GM23248 (cell line): ENCODE measurements around the gene CDKAL1. TPM values are rescaled to one million over a fixed set of nuclear protein-coding genes. Genes with fewer than 3 reads are reported as not detected.
A peak's percentile ranks its signal among the peaks of the same experiment; 100 is the strongest.

Source experiments
- DNase-seq: peaks from one replicate; pipeline ENCODE4 v3.0.0-alpha.2; 2015
- H2AFZ ChIP-seq: fragments of 200-600 bp; sonication (generic); 2 replicates; pipeline ENCODE4 v1.6.1; 2016; ENCODE audit warnings: antibody characterized with exemption
- H3F3A ChIP-seq: fragments of 200-600 bp; sonication (generic); 2 replicates; pipeline ENCODE4 v1.6.1; 2016; ENCODE audit warnings: mild to moderate bottlenecking, antibody characterized with exemption, mixed run types; ENCODE audit not compliant: insufficient read depth
- H3K27ac ChIP-seq: fragments of 200-600 bp; sonication (generic); 2 replicates; pipeline ENCODE4 v1.5.1; 2016; ENCODE audit warnings: mild to moderate bottlenecking
- H3K27me3 ChIP-seq: fragments of 200-600 bp; sonication (generic); replicated peaks from 2 replicates; pipeline ENCODE4 v1.6.1; 2016; ENCODE audit warnings: mild to moderate bottlenecking; ENCODE audit not compliant: insufficient read depth
- H3K36me3 ChIP-seq: fragments of 200-600 bp; sonication (generic); 2 replicates; pipeline ENCODE4 v1.6.1; 2016; ENCODE audit warnings: low read depth, mild to moderate bottlenecking
- H3K4me1 ChIP-seq: fragments of 200-600 bp; sonication (generic); 2 replicates; pipeline ENCODE4 v1.6.1; 2016; ENCODE audit warnings: mild to moderate bottlenecking; ENCODE audit not compliant: insufficient read depth
- H3K4me2 ChIP-seq: fragments of 200-600 bp; sonication (generic); one replicate; pipeline ENCODE4 v1.6.1; 2016; ENCODE audit warnings: mild to moderate bottlenecking; ENCODE audit not compliant: unreplicated experiment
- H3K4me3 ChIP-seq: fragments of 200-600 bp; sonication (generic); 2 replicates; pipeline ENCODE4 v1.5.1; 2016; ENCODE audit warnings: mild to moderate bottlenecking
- H3K79me2 ChIP-seq: fragments of 200-600 bp; sonication (generic); 2 replicates; pipeline ENCODE4 v1.6.1; 2016; ENCODE audit warnings: mild to moderate bottlenecking; ENCODE audit not compliant: insufficient read depth
- H3K9ac ChIP-seq: fragments of 200-600 bp; sonication (generic); 2 replicates; pipeline ENCODE4 v1.6.1; 2016; ENCODE audit warnings: mild to moderate bottlenecking
- H3K9me2 ChIP-seq: fragments of 200-600 bp; sonication (generic); 2 replicates; pipeline ENCODE4 v1.6.1; 2016; ENCODE audit warnings: mixed run types, mild to moderate bottlenecking, moderate library complexity; ENCODE audit not compliant: insufficient read depth
- H3K9me3 ChIP-seq: fragments of 200-600 bp; sonication (generic); one replicate; pipeline ENCODE4 v1.6.1; 2017; ENCODE audit warnings: low read depth
- H4K20me1 ChIP-seq: fragments of 200-600 bp; sonication (generic); 2 replicates; pipeline ENCODE4 v1.6.0; 2016; ENCODE audit not compliant: insufficient read depth
- EZH2 ChIP-seq: fragments of 200-600 bp; sonication (generic); IDR thresholded peaks from 2 replicates; pipeline ENCODE4 v1.6.1; 2018; ENCODE audit warnings: antibody characterized with exemption, mild to moderate bottlenecking; ENCODE audit not compliant: insufficient read depth, poor library complexity, severe bottlenecking
- EZH2phosphoT487 ChIP-seq: fragments of 200-600 bp; sonication (generic); IDR thresholded peaks from 2 replicates; pipeline ENCODE4 v1.6.1; 2018; ENCODE audit warnings: antibody characterized with exemption, moderate library complexity, mild to moderate bottlenecking, low read depth; ENCODE audit not compliant: insufficient read depth
- WGBS, 2 experiments: methylation state at CpG; one replicate each; pipeline ENCODE4 v1.1.6; 2015 to 2017; ENCODE audit warnings: low lambda C conversion rate in 2 of 2, low coverage in 1 of 2; ENCODE audit errors: missing lambda C conversion rate in 2 of 2; 5-methylcytosine and 5-hydroxymethylcytosine counted together
- in situ Hi-C: fragments of 300-500 bp; cut with MboI; formaldehyde crosslinking; loops from 2 replicates; pipeline ENCODE4 v1.15.0; 2020
- polyA plus RNA-seq: library from polyadenylated mRNA; unstranded; fragments of >200 nt; fragmentation: Nextera tagmentation; extraction: Ambion mirVana; gene quantifications from 2 replicates; pipeline ENCODE4 v1.2.1, GENCODE V29; 2016
- total RNA-seq: library from RNA; depleted of rRNA; stranded (reverse); fragments of >200 nt; shearing (Covaris generic); gene quantifications from 2 replicates; pipeline ENCODE4 v1.2.3, GENCODE V29; 2014

Gene CDKAL1
- total and polyA plus RNA-seq, 2 experiments from 2014 or later: 7.5 to 10.8 TPM

DNA sequence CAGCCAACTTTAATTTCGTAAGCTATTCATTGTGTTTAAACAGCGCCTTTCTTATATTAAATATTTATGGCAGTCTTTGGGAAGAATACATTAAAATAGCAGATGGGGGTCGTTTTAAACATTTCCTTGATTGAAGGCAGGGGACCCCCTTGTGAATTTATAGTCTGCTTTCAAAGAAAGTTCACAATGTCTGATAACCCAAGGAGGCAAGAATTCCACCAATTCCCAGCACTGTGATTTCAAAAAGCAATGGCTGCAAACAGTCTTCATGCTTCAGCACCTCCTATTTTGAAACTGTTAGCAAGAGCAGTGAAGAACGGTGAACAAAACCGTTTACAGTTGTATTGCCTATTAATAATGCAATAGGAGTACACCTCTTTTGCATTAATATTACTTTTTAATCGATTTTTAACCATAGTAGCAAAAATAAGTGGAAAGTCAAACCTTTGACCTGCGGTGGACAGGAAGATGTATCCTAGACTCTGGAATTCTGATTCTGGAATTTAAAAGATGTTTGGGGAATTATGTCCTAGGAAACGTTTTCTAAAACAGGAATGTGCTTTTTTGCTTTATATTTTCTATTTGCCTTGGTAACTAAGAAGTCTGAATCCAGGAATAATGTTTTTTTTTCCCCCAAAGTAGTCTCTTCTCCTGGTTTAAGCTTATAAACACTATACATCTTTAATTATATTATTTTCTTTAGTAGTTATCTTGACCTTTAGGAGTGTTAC, 393.0 kb downstream of the CDKAL1 start:
- Histone ChIP-seq H3K79me2 (no peaks in the 10 kb centered on the region), H3K4me2 (no peak overlapping the region), H3K4me1 (0 out of 2 replicates have a peak, but pooled peaks cover 4% of the 10 kb centered on the region), H3K9me2 (no peaks in the 10 kb centered on the region), H3F3A (no peaks in the 10 kb centered on the region), H3K27me3 (no peaks in the 10 kb centered on the region), H2AFZ (no peak overlapping the region), H3K36me3 (no peaks in the 10 kb centered on the region), H4K20me1 (no peaks in the 10 kb centered on the region), H3K9ac (no peak overlapping the region), H3K4me3 (no peak overlapping the region), H3K27ac (no peak overlapping the region), H3K9me3 (no peaks in the 10 kb centered on the region)
- TF ChIP-seq EZH2phosphoT487: no peak
- TF ChIP-seq EZH2: no peak
- no peak for DNase-seq
- in situ Hi-C loops: no loop called here
- WGBS, 2 experiments: 80 to 82% methylated on average over 8 of the region's 8 CpGs

DNA sequence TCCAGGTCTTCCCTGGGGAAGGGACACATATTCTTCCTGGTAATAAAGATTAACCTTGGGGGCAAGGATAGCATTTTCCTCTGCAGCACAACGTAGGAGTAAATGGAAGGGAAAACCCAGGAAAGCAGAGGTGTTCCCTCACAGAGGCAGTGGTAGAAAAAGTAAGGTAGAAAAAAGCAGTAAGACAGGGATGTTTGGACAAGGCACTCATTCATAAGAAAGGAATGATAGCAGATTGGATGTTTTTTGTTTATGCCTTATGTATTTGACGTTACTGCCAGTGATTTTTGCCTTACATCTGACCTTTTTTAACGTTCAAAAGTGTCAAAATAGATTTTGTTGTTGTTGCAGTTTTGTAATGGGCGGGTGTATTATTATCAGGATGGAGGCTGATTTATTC, 395.0 kb downstream of the CDKAL1 start:
- no peak overlapping the region for H3K4me3 ChIP-seq
- in situ Hi-C loops: no loop called here
- H3K4me2 ChIP-seq: no peak overlapping the region
- H2AFZ ChIP-seq: no peak overlapping the region
- 74 to 77% methylated on average over 4 of the region's 4 CpGs for WGBS, 2 experiments
- H3K79me2 ChIP-seq: no peaks in the 10 kb centered on the region
- H3K27me3 ChIP-seq: no peaks in the 10 kb centered on the region
- H3K9me3 ChIP-seq: no peaks in the 10 kb centered on the region
- H3K9ac ChIP-seq: no peak overlapping the region
- H3K27ac ChIP-seq: no peak overlapping the region
- no peak for DNase-seq
- 0 out of 2 replicates have a peak, but pooled peaks cover 4% of the 10 kb centered on the region for H3K4me1 ChIP-seq
- TF ChIP-seq EZH2 (no peak), EZH2phosphoT487 (no peak)
- no peaks in the 10 kb centered on the region for H4K20me1 ChIP-seq
- H3F3A ChIP-seq: no peaks in the 10 kb centered on the region
- no peaks in the 10 kb centered on the region for H3K36me3 ChIP-seq
- H3K9me2 ChIP-seq: no peaks in the 10 kb centered on the region

DNA sequence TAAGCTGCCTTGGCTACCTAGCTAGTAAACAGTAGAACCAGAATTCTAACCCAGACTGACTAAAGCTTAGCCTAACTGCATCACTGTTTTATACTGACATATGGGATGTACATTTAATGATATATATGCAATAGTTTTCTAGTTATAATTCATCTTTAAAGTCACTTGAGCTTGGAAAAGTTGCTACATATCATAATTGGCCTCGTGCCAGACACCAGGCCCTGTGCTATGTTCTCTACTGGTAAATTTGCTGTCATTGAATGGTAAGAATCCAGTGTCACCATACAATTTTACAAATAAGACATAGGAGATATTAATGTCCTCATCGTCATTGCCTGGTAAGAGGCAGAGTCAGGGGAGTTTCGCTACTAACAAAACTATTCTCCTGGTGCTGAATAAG, 396.8 kb downstream of the CDKAL1 start:
- in situ Hi-C loops: no loop called here
- Histone ChIP-seq H3K79me2 (no peaks in the 10 kb centered on the region), H3K4me1 (no peaks in the 10 kb centered on the region), H3K4me3 (no peak overlapping the region), H2AFZ (no peak overlapping the region), H3K9ac (no peak overlapping the region), H3K4me2 (no peak overlapping the region), H3K9me3 (no peaks in the 10 kb centered on the region), H3F3A (no peaks in the 10 kb centered on the region), H4K20me1 (no peaks in the 10 kb centered on the region), H3K36me3 (no peaks in the 10 kb centered on the region), H3K27me3 (no peaks in the 10 kb centered on the region), H3K27ac (no peak overlapping the region), H3K9me2 (no peaks in the 10 kb centered on the region)
- WGBS, 2 experiments: 65% methylated on average over 3 of the region's 3 CpGs
- TF ChIP-seq EZH2 (no peak), EZH2phosphoT487 (no peak)
- peak; percentile 12 for DNase-seq

DNA sequence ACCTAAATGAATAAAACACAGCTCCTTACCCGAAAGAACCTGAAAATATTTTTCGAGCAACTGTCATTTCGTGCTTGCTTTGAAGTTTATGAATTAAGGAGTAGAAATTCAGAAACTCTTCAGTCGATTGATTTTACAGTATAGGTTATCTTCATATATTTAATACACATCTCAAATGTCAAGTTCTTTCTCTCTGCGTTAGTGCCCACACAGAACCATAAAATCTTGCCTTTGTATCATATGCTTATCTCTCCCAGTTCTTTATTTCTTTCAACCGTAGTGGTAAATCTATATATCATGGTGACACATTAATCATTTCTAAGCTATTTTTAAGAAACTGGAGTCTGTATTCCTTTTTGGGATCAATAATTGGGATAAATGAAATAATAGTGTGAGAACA, 397.5 kb downstream of the CDKAL1 start:
- H3K4me3 ChIP-seq: no peak overlapping the region
- no peaks in the 10 kb centered on the region for H3K27me3 ChIP-seq
- no peak overlapping the region for H2AFZ ChIP-seq
- no peak for DNase-seq
- no peak overlapping the region for H3K27ac ChIP-seq
- H3K4me2 ChIP-seq: no peak overlapping the region
- 98 to 99% methylated on average over 6 of the region's 6 CpGs for WGBS, 2 experiments
- no peaks in the 10 kb centered on the region for H3K9me2 ChIP-seq
- in situ Hi-C loops: no loop called here
- TF ChIP-seq EZH2 (no peak), EZH2phosphoT487 (no peak)
- H3K36me3 ChIP-seq: no peaks in the 10 kb centered on the region
- H3K79me2 ChIP-seq: no peaks in the 10 kb centered on the region
- H4K20me1 ChIP-seq: no peaks in the 10 kb centered on the region
- H3K4me1 ChIP-seq: no peaks in the 10 kb centered on the region
- no peaks in the 10 kb centered on the region for H3K9me3 ChIP-seq
- no peak overlapping the region for H3K9ac ChIP-seq
- H3F3A ChIP-seq: no peaks in the 10 kb centered on the region
